Endothelial cell of umbilical vein (primary cell): Measurements from ENCODE around the gene DNAAF5.

Source experiments
- CTCF ChIP-seq, 2 donors: IDR thresholded peaks; 1 replicate in 1 of 2; 2 replicates in 1 of 2; pipeline ENCODE4 v1.5.1; 2011; ENCODE audit warnings: low read length in 2 of 2, mild to moderate bottlenecking in 2 of 2, moderate library complexity in 2 of 2, control low read depth in 1 of 2, inconsistent platforms in 1 of 2, low read depth in 1 of 2; ENCODE audit not compliant: insufficient read depth in 1 of 2; ENCODE audit errors: extremely low read depth in 1 of 2
- EZH2 ChIP-seq: IDR thresholded peaks from 2 replicates; pipeline ENCODE4 v1.6.1; 2012; ENCODE audit warnings: borderline replicate concordance, low read depth, mild to moderate bottlenecking, moderate library complexity, low read length, inconsistent platforms; ENCODE audit not compliant: severe bottlenecking
- JUN ChIP-seq: IDR thresholded peaks from 2 replicates; pipeline ENCODE4 v1.6.1; 2011; ENCODE audit warnings: borderline replicate concordance, low read depth; ENCODE audit not compliant: insufficient read length, insufficient read depth
- MYC ChIP-seq: IDR thresholded peaks from one replicate; pipeline ENCODE4 v1.6.1; 2011; ENCODE audit warnings: mild to moderate bottlenecking, low read depth, low read length
- POLR2A ChIP-seq: IDR thresholded peaks from 2 replicates; pipeline ENCODE4 v1.6.1; 2012; ENCODE audit warnings: low read depth, mild to moderate bottlenecking, control low read depth, low read length
- POLR2AphosphoS5 ChIP-seq: IDR thresholded peaks from 2 replicates; pipeline ENCODE4 v1.6.1; 2012; ENCODE audit warnings: low read depth, mild to moderate bottlenecking, control low read depth, low read length, moderate library complexity; ENCODE audit not compliant: insufficient read depth
- TF ChIP-seq, protein P1 (sequence below): IDR thresholded peaks from 2 replicates; pipeline ENCODE4 v1.6.1; 2011; ENCODE audit not compliant: insufficient read depth, insufficient read length

DNA sequence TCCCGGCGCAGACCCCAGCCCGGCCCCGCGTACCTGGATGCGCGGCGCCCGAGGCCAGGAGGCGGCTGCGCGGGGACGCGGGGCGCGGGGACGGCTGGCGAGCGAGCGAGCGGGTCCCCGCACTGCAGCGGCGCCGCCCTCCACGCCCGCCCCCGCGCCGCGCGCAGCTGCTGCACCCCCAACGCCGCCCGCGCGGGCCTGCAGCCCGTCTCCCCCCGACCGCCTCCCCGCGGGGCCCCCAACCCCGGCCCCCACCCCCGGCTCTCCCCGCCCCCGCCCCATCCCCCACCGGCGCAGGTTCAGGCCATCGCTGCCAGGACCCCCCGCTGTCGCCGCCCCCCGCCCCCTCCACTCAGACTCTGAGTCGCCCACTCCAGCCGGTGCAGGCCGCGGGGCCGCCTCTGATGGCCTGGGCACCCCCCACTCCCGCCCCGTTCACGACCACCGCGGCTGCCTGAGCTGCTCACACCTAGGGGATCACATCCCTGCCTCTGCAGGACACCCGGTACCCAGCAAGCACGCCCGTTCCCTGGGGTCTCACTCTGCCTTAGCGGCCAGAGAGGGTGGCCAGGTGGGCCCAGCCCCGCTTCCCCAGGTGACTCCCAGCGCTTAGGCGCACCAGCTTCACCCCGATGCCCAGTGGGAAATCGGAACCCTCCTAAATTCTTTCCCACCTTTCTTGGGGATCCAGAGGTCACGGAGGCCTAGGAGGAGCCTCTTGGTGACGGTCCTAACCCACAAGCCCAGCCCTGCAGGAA, 13.9 kb upstream of the DNAAF5 start:
- TF ChIP-seq POLR2AphosphoS5 (no peak), CTCF (IDR thresholded peaks at IDR 0.05; ENCODE audit: extremely low read depth in 1 of 2, insufficient read depth in 1 of 2, low read depth in 1 of 2, low read length in 2 of 2) (no peak), EZH2 (no peak), POLR2A (no peak), MYC (no peak), JUN (no peak)
- TF ChIP-seq, protein P1, sequence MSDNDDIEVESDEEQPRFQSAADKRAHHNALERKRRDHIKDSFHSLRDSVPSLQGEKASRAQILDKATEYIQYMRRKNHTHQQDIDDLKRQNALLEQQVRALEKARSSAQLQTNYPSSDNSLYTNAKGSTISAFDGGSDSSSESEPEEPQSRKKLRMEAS, result no peak
